A673 (cell line): Measurements from ENCODE around the gene LYPD3.

Source experiments
- CTCF ChIP-seq: fragments of 300-800, 200-600 bp; sonication (generic); conservative IDR thresholded peaks from 2 replicates; pipeline ENCODE4 v1.5.1; 2017; ENCODE audit warnings: low read depth, mild to moderate bottlenecking, antibody characterized with exemption, low read length, moderate library complexity, mixed read lengths
- EZH2 ChIP-seq: fragments of 200-600 bp; sonication (generic); IDR thresholded peaks from 2 replicates; pipeline ENCODE4 v1.6.1; 2017; ENCODE audit warnings: borderline replicate concordance, low read depth, mild to moderate bottlenecking, mixed read lengths, antibody characterized with exemption, low read length; ENCODE audit not compliant: poor library complexity, severe bottlenecking

GRCh38 chr19:43430976-43431375, 34.4 kb downstream of the LYPD3 start:
- no peak for TF ChIP-seq CTCF
- TF ChIP-seq EZH2 = no peak
